Bronchial epithelial cell (primary cell): ENCODE measurements around the gene B3GALT5. TPM values are rescaled to one million over a fixed set of nuclear protein-coding genes. Genes with fewer than 3 reads are reported as not detected.

Experiments
- DNase-seq: peaks from one replicate; pipeline ENCODE4 v3.0.0-alpha.2; 2010; ENCODE audit warnings: low read depth
- FAIRE-seq: peaks from 2 replicates; lab custom pipeline; 2011; peaks lifted over from hg19 to GRCh38; lab: Jason Lieb, UNC
- H3K27me3 ChIP-seq: 2 replicates; pipeline ENCODE4 v1.5.1; 2011; ENCODE audit warnings: low read length; ENCODE audit not compliant: control insufficient read depth, insufficient read depth
- H3K36me3 ChIP-seq: 2 replicates; pipeline ENCODE4 v1.5.1; 2011; ENCODE audit warnings: low read length; ENCODE audit not compliant: control insufficient read depth, insufficient read depth
- H3K4me3 ChIP-seq: 2 replicates; pipeline ENCODE4 v1.5.1; 2011; ENCODE audit warnings: mild to moderate bottlenecking, low read depth, low read length, control low read depth
- total RNA-seq: library from RNA; depleted of rRNA; stranded (reverse); fragments of >200 nt; gene quantifications from 2 replicates; pipeline ENCODE4 v1.2.1, GENCODE V29; 2014
- TF ChIP-seq, protein P1 (sequence below): IDR thresholded peaks from 2 replicates; pipeline ENCODE4 v1.5.1; 2011; ENCODE audit warnings: mild to moderate bottlenecking, moderate library complexity, low read length, control low read depth, inconsistent platforms; ENCODE audit not compliant: insufficient read depth, severe bottlenecking

Gene B3GALT5
- total RNA-seq, 1 donor from 2014 or later, result under 0.01 TPM

DNA sequence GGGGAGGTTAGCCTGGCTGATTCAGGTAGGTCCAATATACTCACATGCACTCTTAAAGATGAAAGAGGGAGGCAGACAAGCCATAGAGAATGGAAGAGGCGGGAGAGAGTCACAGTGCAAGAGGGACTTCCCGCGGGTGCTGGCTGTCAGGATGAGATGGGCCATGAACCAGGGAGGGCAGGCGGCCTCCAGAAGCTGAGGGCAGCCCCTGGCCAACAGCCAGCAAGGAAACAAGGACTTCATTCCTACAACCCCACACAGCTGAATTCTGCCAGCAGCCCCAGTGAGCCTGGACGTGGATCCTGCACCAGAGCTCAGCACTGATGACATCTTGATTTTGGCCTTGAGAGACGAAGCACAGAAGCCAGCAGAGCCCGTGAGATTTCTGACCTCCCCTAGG, 15.1 kb upstream of the B3GALT5 start:
- DNase-seq (no peak), FAIRE-seq (no peak)
- Histone ChIP-seq H3K4me3 (no peak overlapping the region), H3K36me3 (no peaks in the 10 kb centered on the region), H3K27me3 (no peaks in the 10 kb centered on the region)
- TF ChIP-seq, protein P1, sequence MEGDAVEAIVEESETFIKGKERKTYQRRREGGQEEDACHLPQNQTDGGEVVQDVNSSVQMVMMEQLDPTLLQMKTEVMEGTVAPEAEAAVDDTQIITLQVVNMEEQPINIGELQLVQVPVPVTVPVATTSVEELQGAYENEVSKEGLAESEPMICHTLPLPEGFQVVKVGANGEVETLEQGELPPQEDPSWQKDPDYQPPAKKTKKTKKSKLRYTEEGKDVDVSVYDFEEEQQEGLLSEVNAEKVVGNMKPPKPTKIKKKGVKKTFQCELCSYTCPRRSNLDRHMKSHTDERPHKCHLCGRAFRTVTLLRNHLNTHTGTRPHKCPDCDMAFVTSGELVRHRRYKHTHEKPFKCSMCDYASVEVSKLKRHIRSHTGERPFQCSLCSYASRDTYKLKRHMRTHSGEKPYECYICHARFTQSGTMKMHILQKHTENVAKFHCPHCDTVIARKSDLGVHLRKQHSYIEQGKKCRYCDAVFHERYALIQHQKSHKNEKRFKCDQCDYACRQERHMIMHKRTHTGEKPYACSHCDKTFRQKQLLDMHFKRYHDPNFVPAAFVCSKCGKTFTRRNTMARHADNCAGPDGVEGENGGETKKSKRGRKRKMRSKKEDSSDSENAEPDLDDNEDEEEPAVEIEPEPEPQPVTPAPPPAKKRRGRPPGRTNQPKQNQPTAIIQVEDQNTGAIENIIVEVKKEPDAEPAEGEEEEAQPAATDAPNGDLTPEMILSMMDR, result no peak

DNA sequence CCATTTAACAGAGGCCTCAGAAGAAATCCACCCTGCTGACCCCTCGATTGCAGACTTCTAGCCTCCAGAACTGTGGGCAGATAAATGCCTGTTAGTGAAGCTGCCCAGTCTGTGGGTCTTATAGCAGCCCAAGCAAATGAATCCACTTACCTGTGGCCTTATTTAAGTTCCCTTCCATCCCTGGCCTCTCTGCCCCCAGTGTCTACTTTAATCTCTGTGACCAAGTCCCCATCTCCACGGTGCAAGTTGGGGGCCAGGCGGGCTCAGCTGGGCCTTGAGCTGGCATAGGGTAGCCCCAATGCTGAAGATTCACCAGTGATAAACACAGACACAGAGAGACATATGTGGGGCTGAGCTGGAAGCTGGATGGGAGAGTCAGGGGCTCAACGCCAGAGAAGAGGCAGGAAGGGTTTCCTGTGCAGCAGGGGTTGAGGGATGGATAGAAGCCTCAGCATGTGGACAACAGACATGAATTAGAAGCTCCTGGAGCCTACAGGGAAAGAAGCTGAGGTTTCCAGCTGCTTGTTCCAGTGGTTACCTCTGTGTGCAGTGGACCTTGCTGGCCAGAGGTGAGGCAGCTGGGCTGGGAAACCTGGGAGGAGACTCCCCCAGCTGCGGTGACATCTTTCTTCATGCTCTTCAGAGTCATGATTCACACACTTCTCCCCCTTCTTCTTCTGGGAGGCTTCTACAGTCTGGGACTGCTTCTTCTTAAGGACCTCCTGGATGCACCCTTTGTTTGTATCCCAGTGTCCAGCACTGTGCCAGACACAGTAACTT, 13.4 kb upstream of the B3GALT5 start:
- FAIRE-seq, result peak; percentile 28
- Histone ChIP-seq H3K36me3 (no peaks in the 10 kb centered on the region), H3K27me3 (no peaks in the 10 kb centered on the region), H3K4me3 (no peak overlapping the region)
- no peak for DNase-seq
- TF ChIP-seq, protein P1, result no peak

DNA sequence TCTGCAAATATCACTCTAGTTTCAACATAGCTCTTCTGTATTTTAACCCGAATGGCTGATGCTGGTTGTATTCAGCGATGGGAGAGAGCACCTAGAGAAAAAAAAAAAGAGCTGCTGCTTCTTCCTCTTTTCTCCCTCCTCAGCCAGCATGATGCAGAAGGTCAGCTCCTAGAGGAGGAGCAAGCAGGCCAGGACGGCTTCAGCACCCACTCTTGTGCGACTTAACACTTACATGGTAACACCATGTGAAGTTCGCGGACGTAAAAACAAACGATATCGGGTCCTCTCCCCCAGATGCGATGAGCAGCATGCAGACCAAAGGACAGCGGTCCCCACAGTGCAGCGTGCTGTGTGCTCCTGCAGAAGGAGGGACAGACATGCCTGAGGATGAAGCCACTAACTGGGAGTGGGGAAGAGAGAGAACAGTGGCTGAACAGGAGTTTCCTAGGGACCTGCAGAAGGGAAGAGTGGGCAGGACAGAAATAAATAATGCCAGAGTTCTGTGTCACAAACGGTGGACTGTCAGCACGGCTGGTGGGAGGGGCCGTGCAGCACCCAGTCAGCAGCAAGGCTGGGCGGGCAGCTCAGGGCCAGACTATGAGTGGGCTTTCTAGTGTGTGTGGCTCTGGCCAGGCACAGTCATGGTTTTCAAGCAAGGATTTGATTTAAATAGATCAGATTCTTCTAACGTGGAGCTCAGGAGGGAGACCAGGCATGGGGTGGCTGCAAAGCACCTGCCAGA, 11.4 kb upstream of the B3GALT5 start:
- Histone ChIP-seq H3K27me3 (no peaks in the 10 kb centered on the region), H3K36me3 (no peaks in the 10 kb centered on the region), H3K4me3 (no peak overlapping the region)
- FAIRE-seq (no peak), DNase-seq (no peak)
- TF ChIP-seq, protein P1, result no peak

DNA sequence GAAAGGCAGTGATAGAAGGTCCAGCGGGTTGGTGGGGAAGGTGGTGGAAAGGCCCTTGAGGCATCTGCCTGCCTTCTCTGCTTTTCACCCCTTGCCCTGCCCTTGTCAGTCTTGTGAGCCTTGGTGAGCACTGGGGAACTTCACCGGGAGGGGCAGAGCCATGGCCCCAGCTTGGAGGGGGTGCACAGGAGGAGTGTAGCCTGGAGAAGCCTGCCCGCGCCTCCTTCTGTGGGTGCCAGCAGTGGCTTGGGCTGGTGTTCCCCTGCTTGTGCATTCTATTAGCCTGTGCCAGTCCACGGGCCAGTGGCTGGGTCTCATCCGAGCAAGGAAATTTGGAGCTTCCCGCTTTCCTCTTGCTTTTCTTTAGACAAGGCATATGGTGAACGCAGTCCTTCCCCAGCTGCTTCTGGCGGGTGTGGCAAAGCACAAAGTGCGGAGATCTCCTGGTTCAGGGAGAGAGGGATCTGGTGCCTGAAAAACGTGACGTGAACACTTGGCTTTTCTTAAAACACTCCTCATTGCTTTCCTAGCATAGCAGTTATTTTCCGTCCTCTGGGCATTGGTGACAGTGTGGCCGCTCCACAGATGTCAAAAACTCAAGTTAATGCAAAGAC, 10.6 kb upstream of the B3GALT5 start:
- FAIRE-seq (no peak), DNase-seq (no peak)
- TF ChIP-seq, protein P1, result no peak

DNA sequence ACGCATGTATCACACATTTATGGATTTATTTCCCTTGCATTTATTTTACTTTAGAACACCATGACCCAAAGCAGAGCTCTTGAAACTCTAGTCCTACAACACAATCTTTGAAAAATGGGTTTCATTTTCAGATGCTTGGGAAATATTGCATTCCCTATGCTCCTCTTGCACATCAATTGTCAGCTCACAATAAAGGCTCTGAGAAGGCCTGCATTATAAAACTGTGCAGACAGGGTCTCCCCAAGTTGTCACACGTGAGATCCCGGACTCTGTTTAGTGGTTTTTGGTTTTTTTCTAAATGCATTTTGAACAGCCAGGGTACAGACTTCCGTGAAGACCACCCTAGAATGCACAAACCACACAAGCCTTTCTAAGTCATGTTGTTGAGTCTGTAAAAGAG, 9.9 kb upstream of the B3GALT5 start:
- H3K4me3 ChIP-seq, result no peak overlapping the region
- DNase-seq (no peak), FAIRE-seq (no peak)
- TF ChIP-seq, protein P1, result no peak
- H3K36me3 ChIP-seq, result no peaks in the 10 kb centered on the region
- H3K27me3 ChIP-seq, result no peaks in the 10 kb centered on the region

More for the DNA sequence above, 10.6 kb upstream of the B3GALT5 start:
- no peaks in the 10 kb centered on the region for H3K36me3 ChIP-seq
- no peaks in the 10 kb centered on the region for H3K27me3 ChIP-seq
- H3K4me3 ChIP-seq, result no peak overlapping the region
